Measurements from ENCODE around the gene PODN. TPM values are rescaled to one million over a fixed set of nuclear protein-coding genes. Genes with fewer than 3 reads are reported as not detected.

Gene PODN
- total RNA-seq: not detected in 2 replicates

DNA sequence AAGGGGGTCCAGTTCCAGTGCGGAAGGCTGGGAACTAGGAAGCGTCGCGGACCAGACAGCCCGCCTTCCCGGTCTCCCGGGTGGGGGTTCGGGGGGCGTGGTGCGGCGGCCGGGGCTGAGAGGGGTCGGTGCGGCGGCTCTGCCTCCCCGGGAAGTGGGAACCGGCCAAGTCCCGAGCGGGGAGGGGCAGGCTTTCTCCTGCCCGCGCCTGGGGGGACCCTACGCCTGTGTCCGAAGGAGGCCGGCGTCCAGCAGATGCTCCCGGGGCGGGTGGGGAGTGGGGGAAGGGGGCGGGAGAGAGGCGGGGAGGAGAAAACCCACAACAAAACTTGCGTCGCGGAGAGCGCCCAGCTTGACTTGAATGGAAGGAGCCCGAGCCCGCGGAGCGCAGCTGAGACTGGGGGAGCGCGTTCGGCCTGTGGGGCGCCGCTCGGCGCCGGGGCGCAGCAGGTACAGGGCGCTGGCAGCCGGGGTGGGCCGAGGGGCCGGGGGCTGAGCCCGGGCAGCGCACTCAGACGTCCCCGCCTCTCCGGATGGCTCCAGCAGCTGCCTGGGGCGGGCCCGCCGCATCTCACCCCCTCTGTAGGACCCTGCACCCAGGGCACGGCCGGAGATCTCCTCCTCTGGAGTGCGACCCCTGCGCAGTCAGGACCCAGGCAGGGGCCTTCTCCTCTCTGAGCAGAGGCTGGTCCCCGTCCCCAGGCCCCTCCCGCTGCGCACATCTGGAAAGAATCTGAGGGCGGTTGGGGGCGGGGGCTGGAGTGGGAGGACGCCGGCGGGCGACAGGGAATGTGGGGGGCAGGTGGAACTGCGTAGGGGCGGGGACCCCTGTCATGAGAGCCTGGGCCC is at the start of gene PODN:
Gene PODN, plus strand, starts transcription at position 355 of the 849 bp plus-strand sequence. CDS start 7,643 bp downstream, outside the sequence.

Other genes starting within 250 kb of the PODN start
- gene ZYG11A, start 219.5 kb upstream of the PODN start, total RNA-seq: 0.08 and 0.91 TPM in 2 replicates
- gene ECHDC2, start 140.5 kb upstream of the PODN start, total RNA-seq: 21.6 and 21.9 TPM in 2 replicates
- gene SCP2, start 134.9 kb upstream of the PODN start, total RNA-seq: 86.2 and 102 TPM in 2 replicates
- gene SLC1A7, start 80.4 kb downstream of the PODN start, total RNA-seq: not detected in 2 replicates
- 21.4 and 22.2 TPM in 2 replicates for gene CPT2, start 134.6 kb downstream of the PODN start, total RNA-seq
- gene CZIB, start 158.4 kb downstream of the PODN start, total RNA-seq: 52.0 and 52.2 TPM in 2 replicates
- 33.0 and 57.4 TPM in 2 replicates for gene MAGOH, start 176.3 kb downstream of the PODN start, total RNA-seq